ENCODE data around the gene COPS8. TPM values are rescaled to one million over a fixed set of nuclear protein-coding genes. Genes with fewer than 3 reads are reported as not detected.

COPS8 gene
- total RNA-seq, 2 donors from 2014 or later = 106 to 162 TPM

DNA sequence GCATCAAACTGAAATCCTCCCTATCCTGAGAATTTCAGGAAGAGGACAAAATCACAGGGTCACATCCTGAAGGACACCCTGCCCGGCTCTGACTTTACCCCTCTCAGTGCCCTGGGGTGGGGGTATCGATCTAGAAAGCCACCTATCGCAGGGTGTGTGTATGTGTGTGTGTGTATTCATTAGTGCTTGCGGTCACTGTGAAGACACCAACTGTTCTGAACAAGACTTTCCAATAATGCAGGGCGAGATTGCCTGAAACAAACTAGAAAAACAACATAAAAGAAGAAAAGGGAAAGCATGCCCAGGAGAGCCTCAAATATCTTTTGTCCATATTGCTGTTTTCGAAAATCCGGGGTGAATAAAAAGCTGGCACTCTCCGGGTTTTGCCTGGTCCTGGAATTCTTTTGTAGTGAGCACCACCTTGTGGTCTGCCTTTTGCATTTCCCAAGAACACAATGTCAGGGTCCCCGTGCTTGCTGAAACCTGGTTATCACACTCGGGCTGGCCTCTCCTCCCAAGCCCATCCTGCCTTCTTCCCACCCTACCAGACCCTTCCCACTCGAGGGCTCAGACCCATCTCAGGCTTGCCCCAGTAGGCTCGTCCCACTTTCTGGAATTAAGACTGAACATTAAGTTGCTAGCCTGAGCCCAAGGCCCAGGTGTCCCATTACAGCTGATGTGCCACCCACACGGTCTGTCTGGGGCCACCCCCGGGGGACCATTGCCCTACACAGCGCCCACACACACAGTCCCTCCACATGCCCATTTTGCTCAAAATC is 25.0 kb upstream of the COPS8 start:
- Histone ChIP-seq H3K27ac (no peak overlapping the region), H3K4me1 (peaks cover 0 to 8% of the 10 kb centered on the region in 2 donors), H3K9me3 (no peaks in the 10 kb centered on the region), H3K36me3 (no peaks in the 10 kb centered on the region), H3K27me3 (no peaks in the 10 kb centered on the region), H3K4me3 (no peak overlapping the region)
- TF ChIP-seq, protein P1, sequence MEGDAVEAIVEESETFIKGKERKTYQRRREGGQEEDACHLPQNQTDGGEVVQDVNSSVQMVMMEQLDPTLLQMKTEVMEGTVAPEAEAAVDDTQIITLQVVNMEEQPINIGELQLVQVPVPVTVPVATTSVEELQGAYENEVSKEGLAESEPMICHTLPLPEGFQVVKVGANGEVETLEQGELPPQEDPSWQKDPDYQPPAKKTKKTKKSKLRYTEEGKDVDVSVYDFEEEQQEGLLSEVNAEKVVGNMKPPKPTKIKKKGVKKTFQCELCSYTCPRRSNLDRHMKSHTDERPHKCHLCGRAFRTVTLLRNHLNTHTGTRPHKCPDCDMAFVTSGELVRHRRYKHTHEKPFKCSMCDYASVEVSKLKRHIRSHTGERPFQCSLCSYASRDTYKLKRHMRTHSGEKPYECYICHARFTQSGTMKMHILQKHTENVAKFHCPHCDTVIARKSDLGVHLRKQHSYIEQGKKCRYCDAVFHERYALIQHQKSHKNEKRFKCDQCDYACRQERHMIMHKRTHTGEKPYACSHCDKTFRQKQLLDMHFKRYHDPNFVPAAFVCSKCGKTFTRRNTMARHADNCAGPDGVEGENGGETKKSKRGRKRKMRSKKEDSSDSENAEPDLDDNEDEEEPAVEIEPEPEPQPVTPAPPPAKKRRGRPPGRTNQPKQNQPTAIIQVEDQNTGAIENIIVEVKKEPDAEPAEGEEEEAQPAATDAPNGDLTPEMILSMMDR (IDR thresholded peaks at IDR 0.05) = peak; percentile 53 to 75
- DNase-seq (ENCODE audit: low spot score) = peak; percentile 78

- no peaks in the 10 kb centered on the region for H3K27me3 ChIP-seq
- H3K4me1 ChIP-seq = peaks cover 0 to 8% of the 10 kb centered on the region in 2 donors
- no peaks in the 10 kb centered on the region for H3K36me3 ChIP-seq
- no peak overlapping the region for H3K27ac ChIP-seq
- DNase-seq (ENCODE audit: low spot score) = no peak
- TF ChIP-seq, protein P1 (IDR thresholded peaks at IDR 0.05) = no peak
- H3K4me3 ChIP-seq = no peak overlapping the region
- no peaks in the 10 kb centered on the region for H3K9me3 ChIP-seq
These were observed 24.3 kb upstream of the COPS8 start for GRCh38 chr2:237061356-237061755.

- Histone ChIP-seq H3K36me3 (no peaks in the 10 kb centered on the region), H3K27ac (no peak overlapping the region), H3K27me3 (no peaks in the 10 kb centered on the region), H3K4me3 (no peak overlapping the region), H3K4me1 (peaks cover 0 to 8% of the 10 kb centered on the region in 2 donors), H3K9me3 (no peaks in the 10 kb centered on the region)
- no peak for DNase-seq (ENCODE audit: low spot score)
- TF ChIP-seq, protein P1 (IDR thresholded peaks at IDR 0.05) = no peak
These were observed 23.1 kb upstream of the COPS8 start for GRCh38 chr2:237062585-237062984.

DNA sequence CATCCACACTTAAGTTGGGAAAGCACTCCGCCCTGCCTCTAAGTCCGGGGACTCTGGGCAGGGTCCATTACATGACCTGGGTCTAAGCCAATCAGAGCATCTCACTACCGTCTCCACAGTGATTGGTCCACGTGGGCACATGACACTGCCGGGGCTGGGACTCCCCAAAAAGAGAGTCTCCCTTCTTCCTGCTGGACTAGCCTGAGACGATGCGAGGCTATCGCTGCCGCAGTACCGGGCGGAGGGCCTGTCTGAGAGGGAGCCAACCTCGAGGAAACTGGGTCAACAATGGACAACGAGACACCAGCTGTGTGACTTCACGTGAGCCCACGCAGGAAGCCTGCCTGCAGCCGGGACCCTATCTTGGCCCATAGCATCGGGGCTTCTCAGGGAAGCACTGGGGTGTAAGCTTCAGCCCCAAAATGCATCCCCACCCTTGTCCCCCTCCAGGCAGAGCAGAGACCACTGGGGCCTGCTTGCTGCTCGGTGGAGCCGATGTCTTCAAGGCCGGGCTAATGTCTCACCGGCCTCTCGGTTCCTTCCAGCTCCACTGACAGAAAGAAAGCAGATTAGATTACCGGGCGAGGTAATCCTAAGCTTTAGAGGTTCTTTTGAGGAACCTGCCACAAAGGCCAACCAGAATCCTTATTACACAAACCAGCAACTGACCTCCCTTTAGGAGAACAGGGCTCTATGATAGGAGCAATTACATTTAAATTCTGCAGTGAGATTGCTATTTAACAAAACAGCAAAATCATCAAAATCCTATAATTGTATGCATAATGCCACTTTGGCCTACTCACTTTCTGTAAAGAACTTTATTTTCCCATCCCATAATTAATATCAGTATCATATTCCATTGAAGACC is 21.3 kb upstream of the COPS8 start:
- TF ChIP-seq, protein P1 (IDR thresholded peaks at IDR 0.05) = no peak
- no peaks in the 10 kb centered on the region for H3K27me3 ChIP-seq
- H3K36me3 ChIP-seq = no peaks in the 10 kb centered on the region
- peaks cover 0 to 8% of the 10 kb centered on the region in 2 donors for H3K4me1 ChIP-seq
- no peaks in the 10 kb centered on the region for H3K9me3 ChIP-seq
- no peak overlapping the region for H3K4me3 ChIP-seq
- DNase-seq (ENCODE audit: low spot score) = no peak
- no peak overlapping the region for H3K27ac ChIP-seq

DNA sequence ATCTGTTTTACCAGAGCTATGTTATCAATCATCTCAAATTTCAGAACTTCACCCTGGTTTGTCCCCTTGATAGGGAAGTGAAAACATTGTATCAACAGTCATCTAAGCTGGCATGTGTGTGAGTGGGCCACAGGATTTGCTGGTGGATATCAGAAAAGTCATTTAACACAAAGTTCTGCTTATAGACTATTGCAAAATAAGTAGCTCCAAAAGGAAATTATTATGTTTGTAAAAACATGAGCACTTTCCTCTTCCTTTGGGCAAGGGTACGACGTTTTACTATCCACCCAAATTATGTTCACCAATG is 20.7 kb upstream of the COPS8 start:
- no peak overlapping the region for H3K27ac ChIP-seq
- no peak for DNase-seq (ENCODE audit: low spot score)
- no peaks in the 10 kb centered on the region for H3K36me3 ChIP-seq
- no peaks in the 10 kb centered on the region for H3K9me3 ChIP-seq
- H3K27me3 ChIP-seq = no peaks in the 10 kb centered on the region
- H3K4me1 ChIP-seq = peaks cover 0 to 8% of the 10 kb centered on the region in 2 donors
- TF ChIP-seq, protein P1 (IDR thresholded peaks at IDR 0.05) = no peak
- no peak overlapping the region for H3K4me3 ChIP-seq

Measured in right atrium auricular region (tissue), 2 donors.